Measurements from ENCODE around the gene CPNE9. TPM values are rescaled to one million over a fixed set of nuclear protein-coding genes. Genes with fewer than 3 reads are reported as not detected.
A peak's percentile ranks its signal among the peaks of the same experiment; 100 is the strongest.
"Not testable (repeated sequence)": the region's sequence is repeated elsewhere in the genome, so short reads cannot be mapped to it uniquely, and the experiment has no call there.

CPNE9 gene
- total RNA-seq, 2 donors from 2014 or later: not detected

DNA sequence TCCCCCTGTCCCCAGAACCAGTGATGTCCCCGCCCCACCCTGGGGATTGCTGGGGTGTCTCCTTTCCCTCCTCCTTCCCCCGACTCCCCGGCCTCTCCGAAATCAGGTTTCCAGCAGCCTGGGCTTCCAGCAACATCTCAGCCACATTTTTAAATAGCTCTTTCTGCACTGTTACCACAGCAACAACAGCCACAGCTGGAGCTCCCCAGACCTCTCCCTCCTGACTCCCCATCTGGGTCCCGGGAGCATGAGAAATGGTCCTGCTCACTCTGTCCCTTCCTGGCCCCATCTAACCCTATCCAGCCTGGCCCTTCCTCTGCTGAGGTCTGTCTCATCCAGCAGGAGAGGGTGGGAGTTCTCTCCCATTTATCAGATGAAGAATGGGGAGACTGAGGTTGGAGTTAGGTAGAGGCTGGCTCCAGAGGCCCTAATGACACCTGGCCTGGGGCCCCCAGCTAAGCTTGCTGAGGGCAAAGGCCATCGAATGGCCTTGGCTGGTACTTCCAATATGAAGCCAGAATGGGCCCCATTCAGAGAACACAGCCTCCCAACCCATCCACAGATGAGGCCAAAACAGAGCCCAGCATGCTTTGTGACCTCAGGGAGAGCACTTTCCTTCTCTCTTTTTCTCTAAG is 64.6 kb downstream of the CPNE9 start:
- TF ChIP-seq, protein P1, sequence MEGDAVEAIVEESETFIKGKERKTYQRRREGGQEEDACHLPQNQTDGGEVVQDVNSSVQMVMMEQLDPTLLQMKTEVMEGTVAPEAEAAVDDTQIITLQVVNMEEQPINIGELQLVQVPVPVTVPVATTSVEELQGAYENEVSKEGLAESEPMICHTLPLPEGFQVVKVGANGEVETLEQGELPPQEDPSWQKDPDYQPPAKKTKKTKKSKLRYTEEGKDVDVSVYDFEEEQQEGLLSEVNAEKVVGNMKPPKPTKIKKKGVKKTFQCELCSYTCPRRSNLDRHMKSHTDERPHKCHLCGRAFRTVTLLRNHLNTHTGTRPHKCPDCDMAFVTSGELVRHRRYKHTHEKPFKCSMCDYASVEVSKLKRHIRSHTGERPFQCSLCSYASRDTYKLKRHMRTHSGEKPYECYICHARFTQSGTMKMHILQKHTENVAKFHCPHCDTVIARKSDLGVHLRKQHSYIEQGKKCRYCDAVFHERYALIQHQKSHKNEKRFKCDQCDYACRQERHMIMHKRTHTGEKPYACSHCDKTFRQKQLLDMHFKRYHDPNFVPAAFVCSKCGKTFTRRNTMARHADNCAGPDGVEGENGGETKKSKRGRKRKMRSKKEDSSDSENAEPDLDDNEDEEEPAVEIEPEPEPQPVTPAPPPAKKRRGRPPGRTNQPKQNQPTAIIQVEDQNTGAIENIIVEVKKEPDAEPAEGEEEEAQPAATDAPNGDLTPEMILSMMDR (IDR thresholded peaks at IDR 0.05): no peak
- peaks cover 6% of the 10 kb centered on the region for H3K36me3 ChIP-seq
- no peak overlapping the region for H3K4me3 ChIP-seq
- no peaks in the 10 kb centered on the region for H3K9me3 ChIP-seq
- H3K27me3 ChIP-seq: no peaks in the 10 kb centered on the region
- peak overlapping the region in 1 of 2 donors; percentile 84 for H3K27ac ChIP-seq
- peaks cover 0 to 42% of the 10 kb centered on the region in 2 donors for H3K4me1 ChIP-seq
- DNase-seq (ENCODE audit: low spot score): no peak

DNA sequence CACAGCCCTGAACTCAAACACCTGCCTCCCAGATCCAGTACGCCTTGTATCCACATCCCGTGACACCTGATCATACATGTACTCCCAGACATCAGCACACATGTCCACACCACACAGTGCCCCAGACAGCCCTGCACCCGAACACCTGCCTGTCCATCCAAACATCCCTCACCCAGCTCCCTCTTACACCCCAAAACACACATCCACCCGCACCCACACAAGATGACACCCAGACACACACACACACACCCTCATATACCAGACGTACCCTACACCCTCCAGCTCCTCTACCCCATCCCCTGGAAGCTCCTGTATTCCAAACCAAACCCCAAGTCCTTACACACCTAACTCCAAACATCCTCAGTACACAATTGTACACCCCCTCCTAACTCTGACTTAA is 65.4 kb downstream of the CPNE9 start:
- no peaks in the 10 kb centered on the region for H3K9me3 ChIP-seq
- peak overlapping the region; percentile 75 to 77 for H3K4me3 ChIP-seq
- peaks cover 0 to 42% of the 10 kb centered on the region in 2 donors for H3K4me1 ChIP-seq
- no peak for DNase-seq (ENCODE audit: low spot score)
- no peaks in the 10 kb centered on the region for H3K27me3 ChIP-seq
- TF ChIP-seq, protein P1 (IDR thresholded peaks at IDR 0.05): no peak
- H3K36me3 ChIP-seq: peaks cover 6% of the 10 kb centered on the region
- H3K27ac ChIP-seq: peak overlapping the region; percentile 84 to 88

DNA sequence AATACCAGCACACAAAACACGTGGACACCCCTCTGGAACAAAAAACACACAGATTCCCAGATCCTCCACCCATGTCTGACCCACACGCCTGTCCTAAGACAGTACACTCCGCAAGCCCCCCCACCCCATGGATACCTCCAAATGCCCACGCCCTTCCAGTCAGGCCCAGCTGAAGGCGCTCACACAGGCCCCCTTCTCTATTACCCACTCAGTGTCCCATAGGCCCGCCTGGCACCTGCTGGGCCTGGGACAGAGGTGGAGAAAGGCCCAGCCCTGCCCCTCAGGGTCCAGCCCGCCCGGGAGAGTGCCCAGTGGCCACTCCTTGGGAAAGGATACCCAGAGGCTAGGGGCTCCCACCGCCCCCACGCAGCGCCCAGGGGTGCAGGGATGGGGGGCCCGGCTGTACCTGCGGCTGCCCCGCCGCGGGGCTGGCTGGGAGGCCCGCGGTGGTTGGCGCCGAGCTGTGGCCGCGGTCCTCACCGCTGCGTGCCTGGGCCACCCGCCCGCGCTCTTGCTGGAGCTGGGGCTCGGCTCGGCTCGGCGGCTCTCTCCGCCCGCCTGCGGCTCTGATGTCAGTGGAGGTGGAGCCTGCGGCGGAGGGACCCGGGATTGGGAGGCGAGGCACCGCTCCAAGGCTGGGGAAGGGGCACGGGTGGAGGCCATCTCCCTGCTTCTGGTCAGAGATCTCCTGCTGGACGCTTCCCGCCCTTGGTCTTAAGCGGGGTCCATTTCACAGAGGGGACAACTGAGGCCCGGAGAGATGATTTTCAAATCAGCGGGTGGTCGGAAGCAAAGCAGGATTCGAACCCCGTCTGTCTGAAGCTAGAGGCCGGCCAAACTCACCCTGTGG is 66.0 kb downstream of the CPNE9 start, which contains the start of gene CAMK1:
Gene CAMK1, minus strand, starts transcription at position 522 of the 850 bp plus-strand sequence. CDS start 2,198 bp downstream, outside the sequence.
- TF ChIP-seq, protein P1 (IDR thresholded peaks at IDR 0.05): no peak
- Histone ChIP-seq H3K4me3 (peak within 1 kb of the TSS; percentile 75 to 77), H3K27ac (peak within 1 kb of the TSS; percentile 84 to 88), H3K27me3 (no peaks in the 10 kb centered on the region), H3K36me3 (peaks cover 6% of the 10 kb centered on the region), H3K9me3 (no peaks in the 10 kb centered on the region), H3K4me1 (peaks cover 0 to 42% of the 10 kb centered on the region in 2 donors)
- DNase-seq (ENCODE audit: low spot score): peak; percentile 82

DNA sequence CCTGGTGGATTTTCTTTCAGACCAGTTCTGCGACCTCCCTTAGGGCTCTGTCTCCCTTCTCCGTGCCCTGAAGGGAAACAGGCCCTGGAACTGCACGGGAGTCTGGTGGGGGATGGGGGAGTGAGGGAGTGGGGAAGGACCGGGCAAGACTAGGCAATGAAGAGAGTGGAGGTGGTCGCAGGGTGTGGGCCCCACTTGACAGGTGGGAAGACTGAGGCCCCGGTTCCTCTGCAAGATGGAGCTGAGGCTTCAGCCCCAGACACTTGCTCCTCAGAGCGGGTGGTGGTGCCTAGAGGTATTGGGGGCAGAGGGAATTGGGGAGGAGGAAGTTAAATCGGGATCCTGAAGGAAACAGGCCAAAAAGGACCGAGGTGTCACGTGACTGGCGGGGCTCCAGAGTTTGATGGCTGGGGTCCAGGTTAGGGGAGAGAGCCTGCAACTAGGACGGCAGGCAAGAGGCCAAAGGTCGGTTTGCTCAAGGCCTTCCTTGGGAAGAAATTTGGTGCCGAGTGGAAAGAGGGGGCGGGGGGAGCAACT is 66.7 kb downstream of the CPNE9 start:
- no peaks in the 10 kb centered on the region for H3K9me3 ChIP-seq
- H3K36me3 ChIP-seq: peaks cover 6% of the 10 kb centered on the region
- TF ChIP-seq, protein P1 (IDR thresholded peaks at IDR 0.05): no peak
- peak; percentile 91 for DNase-seq (ENCODE audit: low spot score)
- peak overlapping the region; percentile 75 to 77 for H3K4me3 ChIP-seq
- peak overlapping the region; percentile 84 to 88 for H3K27ac ChIP-seq
- H3K4me1 ChIP-seq: peaks cover 0 to 42% of the 10 kb centered on the region in 2 donors
- no peaks in the 10 kb centered on the region for H3K27me3 ChIP-seq

DNA sequence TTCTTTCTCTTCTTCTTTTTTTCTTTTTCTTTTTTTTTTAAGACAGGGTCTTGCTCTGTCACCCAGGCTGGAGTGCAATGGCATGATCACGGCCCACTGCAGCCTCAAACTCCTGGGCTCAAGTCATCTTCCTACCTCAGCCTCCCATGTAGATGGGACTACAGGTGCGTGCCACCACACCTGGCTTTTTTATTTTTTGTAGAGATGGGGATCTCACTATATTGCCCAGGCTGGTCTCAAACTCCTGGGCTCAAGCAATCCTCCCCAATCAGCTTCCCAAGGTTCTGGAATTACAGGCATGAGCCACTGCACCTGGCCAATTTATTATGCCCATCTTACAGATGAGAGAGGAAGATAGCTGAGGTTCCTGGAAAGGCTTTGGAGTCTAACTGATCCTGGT is 67.4 kb downstream of the CPNE9 start:
- not testable (repeated sequence) for H3K4me3 ChIP-seq; DNase-seq (ENCODE audit: low spot score); H3K27me3 ChIP-seq; H3K9me3 ChIP-seq; H3K36me3 ChIP-seq
- peak overlapping the region in 1 of 2 donors; percentile 84 for H3K27ac ChIP-seq
- H3K4me1 ChIP-seq: peaks cover 0 to 42% of the 10 kb centered on the region in 2 donors
